Fibroblast of skin of left quadriceps (primary cell): Measurements from ENCODE around the gene NCKAP1.
"Not testable (repeated sequence)": the region's sequence is repeated elsewhere in the genome, so short reads cannot be mapped to it uniquely, and the experiment has no call there.

Experiments used
- DNase-seq, 2 experiments: peaks; one replicate each; pipeline ENCODE4 v3.0.0-alpha.2; 2013; ENCODE audit warnings: low read depth in 2 of 2

The NCKAP1 gene

DNA sequence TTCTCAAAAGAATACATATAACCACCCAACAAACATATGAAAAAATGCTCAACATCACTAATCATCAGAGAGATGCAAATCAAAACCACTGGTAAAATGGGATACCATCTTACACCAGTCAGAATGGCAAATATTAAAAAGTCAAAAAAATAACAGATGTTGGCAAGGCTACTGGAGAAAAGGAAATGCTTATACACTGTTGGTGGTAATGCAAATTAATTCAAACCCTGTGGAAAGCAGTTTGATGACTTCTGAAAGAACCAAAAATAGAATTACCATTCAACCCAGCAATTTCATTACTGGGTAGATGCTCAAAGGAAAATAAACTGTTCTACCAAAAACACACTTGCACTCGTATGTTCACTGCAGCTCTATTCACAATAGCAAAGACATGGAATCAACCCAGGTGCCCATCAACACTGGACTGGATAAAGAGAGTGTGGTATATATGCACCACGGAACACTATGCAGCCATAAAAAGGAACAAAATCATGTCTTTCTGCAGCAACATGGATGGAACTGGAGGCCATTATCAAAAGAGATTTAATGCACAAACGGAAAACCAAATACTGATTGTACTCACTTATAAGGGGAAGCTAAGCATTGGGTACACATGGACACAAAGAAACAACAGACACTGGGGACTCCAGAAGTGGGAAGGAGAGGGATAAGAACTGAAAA lies 38.8 kb downstream of the NCKAP1 start:
- DNase-seq = no peak

DNA sequence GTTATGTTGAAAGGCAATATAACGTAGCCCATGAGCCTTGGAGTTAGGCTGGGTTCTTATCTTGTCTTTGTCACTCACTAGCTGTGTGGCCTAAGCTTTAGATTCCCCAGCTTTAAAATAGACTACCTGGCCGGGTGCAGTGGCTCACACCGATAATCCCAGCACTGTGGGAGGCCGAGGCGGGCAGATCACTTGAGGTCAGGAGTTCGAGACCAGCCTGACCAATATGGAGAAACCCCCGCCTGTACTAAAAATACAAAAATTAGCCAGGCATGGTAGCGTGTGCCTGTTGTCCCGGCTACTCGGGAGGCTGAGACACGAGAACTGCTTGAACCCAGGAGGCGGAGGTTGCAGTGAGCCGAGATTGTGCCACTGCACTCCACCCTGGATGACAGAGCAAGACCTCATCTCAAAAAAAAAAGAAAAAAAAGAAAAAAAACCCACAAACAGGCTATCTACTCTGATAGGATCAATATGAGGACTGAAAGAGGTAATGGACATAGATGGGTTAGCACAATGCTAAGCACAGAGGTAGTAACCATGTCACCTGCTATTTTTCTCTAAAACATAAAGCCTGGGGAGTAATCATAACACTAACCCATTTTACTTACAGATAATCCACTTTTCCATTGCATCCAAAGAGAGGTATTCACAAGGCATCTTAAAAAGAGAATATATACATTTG lies 43.9 kb downstream of the NCKAP1 start:
- no peak for DNase-seq

DNA sequence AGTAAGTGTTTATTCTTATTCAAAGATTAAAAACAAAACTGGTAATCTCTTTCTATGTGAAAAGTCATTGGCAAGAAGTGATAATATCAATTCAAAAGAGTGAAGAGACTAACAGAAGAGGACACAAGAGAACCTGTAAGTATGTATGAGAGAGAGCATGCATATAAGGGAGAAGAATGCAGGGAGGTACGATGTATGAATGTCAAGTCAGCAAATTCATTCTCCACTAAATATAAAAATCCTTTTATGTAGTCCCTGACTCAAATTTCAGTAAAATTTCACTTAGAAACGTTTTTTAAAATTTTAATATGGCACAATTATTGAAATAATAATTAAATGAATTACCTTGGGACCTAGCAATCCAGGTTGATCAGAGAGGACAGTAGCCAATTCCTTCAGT lies 55.3 kb downstream of the NCKAP1 start:
- DNase-seq = no peak

DNA sequence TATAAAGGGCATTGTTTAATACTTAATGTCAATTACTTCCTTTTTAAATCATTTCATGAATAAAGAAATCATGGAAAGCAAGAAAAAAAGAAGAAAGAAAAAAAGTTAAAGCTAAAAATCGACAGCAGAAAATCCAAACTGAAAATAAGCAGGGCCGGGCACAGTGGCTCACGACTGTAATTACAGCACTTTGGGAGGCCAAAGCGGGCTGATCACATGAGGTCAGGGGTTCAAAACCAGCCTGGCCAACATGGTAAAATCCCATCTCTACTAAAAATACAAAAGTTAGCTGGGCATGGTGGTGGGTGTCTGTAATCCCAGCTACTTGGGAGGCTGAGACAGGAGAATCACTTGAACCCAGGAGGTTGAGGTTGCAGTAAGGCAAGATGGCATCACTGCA lies 56.8 kb downstream of the NCKAP1 start:
- not testable (repeated sequence) for DNase-seq

DNA sequence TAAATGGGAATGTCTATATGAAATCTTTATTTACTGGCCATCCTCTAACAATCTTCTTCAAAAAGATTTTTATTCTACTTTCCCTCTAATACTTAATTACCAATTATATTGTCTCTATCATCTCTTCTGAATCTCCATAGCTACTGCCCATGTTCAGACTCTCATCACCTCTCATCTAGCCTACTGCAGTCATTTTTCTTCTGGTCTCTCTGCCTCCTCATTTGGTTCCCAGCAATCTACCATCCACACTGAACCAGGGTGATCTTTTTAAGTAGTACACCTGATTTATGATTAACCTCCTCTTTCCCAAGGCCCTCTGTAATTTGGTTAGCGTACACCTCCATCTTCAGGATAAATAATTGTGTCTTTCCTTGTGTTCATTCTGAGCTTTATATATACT lies 57.6 kb downstream of the NCKAP1 start:
- DNase-seq = no peak

DNA sequence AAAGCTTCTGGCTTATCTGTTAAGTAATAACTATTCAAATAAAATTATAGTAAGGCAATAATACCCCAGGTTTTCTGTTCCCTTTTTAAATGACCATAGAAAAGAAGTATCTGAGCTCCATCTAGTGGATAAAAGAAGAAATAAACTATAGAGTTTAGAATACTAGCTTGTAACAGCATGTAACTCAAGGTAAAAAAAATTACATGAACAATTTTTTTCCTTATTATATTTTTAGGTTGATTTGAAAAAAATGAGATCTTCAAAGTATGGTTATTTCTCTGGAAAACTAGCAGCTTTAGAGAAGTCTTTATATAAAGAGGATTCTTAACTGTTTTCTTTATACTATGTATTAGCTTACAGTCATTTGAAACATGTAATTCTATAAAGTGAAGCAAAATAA lies 58.1 kb downstream of the NCKAP1 start:
- DNase-seq = peak; percentile 10 to 13

DNA sequence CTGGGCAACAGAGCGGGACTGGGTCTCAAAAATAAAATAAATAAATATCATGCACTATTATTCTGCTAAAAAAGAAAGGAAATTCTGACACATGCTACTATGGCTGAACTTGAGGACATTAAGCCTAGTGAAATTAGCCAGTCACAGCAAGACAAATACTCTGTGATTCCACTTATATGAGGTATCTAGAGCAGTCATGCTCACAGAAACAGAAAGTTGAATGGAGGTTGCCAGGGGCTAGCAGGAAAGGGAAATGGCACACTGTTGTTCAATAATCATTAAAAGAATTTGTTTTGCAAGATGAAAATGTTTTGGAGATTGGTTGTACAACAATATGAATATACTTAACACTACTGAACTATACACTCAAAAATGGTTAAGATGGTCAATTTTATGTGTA lies 60.8 kb downstream of the NCKAP1 start:
- no peak for DNase-seq

DNA sequence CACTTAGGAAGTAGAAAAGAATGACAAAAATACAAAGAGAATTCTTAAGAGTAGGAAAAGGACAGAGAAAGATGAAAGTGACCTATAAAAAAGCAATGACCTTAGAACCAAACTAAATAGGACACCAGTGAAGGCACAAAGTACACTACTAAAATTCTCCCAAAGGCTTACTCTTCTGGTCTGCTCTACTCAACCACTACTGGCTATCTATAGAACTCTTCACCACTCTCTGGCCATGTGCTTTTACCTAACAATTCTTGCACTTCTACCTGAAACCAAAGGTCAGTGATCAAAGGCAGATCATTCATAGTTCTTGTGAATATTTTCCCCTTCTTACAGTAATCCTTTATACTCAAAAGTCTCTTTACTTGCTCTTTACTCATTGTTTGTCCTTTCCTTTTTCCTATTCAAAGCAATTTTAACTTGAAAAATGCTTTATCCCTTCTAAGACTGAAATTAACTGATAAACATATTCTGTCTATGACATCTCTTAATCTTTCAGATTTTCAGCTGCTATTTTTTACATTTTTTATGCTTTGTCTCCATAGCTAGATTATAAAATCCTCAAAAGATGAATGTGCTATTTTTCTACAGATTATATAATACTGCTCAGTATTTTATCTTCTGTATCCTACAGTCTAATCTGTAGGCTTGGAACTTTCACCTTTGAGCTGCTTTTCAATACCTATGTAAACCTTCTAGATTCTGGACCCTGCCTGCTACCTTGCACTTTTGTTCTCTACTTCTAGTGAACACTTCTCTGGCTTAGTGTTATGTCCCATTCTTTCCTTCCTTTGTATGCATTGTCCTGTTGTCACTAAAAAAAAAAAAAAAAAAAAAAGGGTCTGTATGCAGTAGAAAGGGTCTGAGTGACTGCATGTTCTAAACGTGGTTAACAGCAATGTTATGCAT lies 64.6 kb downstream of the NCKAP1 start:
- DNase-seq = no peak

DNA sequence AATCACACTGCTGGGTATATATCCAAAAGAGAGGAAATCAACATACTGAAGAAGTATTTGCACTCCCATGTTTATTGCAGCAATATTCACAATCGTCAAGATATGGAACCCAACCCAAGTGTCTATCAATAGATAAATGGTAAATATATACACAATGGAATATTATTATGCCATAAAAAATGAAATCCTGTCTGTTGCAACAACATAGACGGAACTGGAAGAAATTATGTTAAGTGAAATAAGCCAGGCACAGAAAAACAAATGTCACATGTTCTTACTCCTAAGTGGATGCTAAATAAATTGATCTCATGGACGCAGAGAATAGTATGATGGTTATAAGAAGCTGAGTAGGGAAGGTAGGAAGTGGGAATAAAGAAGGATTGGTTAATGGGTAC lies 65.7 kb downstream of the NCKAP1 start:
- no peak for DNase-seq

DNA sequence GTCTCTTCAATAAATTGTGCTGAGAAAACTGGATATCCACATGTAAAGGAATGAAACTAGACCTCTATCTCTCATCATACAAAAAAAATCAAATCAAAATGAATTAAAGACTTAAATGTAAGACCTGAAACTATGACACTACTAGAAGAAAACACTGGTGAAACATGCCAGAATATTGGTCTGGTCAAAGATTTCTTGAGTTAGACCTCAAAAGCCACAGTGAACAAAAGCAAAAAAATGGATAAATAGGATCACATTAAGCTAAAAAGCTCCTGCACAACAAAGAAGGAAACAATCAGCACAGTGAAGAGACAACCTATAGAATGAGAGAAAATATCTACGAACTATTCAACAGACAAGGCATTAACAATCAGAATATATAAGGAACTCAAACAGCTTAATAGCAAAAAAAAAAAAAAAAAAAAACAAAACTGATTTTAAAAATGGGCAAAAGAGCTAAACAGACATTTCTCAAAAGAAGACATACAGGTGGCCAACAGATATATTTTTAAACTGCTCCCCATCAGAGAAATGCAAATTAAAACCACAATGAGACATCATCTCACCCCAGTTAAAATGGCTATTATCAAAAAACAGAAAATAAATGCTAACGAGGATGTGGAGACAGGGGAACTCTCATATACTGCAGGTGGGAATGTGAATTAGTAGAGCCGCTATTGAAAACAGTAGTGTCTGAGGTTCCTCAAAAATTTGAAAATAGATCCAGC lies 66.3 kb downstream of the NCKAP1 start:
- no peak for DNase-seq

DNA sequence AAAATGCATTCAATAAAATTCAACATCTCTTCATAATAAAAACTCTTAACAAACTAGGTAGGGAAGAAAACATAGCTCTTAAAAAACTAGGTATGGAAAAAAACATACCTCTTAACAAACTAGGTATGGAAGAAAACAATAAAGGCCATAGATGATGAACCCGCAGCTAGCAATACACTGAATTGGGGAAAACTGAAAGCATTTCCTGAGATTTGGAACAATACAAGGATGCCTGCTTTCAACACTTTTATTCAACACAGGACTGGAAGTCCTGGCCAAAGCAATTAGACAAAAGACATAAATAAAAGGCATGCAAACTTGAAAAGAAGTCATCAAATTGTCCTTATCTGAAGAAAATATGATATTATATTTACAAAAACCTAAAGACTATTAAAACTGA lies 67.8 kb downstream of the NCKAP1 start:
- DNase-seq = no peak

DNA sequence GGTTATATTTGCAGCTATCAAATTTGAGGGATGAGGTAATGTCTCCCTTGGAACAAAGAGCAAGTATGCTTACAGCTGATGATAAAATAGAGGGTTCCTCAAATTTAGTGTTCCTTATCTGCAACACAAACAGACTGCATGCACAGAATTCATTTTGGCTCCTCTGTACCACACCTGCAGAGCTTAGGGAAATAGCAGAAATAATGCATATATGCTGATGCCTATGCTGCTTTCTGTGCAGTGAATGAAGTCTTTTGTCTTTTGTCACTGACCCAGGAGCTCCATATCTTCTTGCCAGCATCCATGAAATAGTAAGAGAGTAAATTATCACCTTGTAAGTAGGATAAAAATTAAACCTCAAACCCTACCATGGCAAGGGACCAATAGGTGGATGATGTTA lies 69.8 kb downstream of the NCKAP1 start:
- DNase-seq = no peak

DNA sequence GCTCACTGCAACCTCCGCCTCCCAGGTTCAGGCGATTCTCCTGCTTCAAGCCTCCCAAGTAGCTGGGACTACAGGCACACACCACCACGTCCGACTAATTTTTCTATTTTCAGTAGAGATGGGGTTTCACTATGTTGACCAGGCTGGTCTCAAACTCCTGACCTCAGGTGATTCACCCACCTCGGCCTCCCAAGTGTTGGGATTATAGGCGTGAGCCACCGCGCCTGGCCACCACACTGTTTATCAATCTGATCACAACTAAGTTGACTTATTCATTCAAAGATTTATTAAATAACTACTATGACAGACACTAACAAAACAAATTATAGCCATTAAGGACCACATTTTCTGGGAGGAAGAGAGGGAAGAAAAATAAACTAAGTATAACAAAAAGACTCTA lies 71.9 kb downstream of the NCKAP1 start:
- DNase-seq = not testable (repeated sequence)

DNA sequence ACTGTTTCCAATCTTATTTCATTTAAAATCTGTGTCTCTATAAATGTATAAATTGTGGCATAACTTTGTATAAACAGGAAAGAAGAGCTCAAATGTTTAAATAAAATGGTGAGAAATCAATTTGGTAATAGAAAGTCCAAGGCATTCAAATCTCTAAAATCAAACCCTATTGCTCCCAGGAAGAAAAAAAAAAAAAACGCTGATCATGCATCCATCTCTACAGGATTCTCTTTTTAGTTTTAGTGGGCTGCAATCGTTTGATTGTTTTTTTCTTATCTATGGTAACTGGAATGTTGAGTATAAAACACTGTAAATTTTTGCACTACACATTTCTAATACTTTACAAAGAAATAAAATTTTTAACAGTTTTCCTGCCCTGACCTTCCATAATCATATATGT lies 75.6 kb downstream of the NCKAP1 start:
- no peak for DNase-seq

DNA sequence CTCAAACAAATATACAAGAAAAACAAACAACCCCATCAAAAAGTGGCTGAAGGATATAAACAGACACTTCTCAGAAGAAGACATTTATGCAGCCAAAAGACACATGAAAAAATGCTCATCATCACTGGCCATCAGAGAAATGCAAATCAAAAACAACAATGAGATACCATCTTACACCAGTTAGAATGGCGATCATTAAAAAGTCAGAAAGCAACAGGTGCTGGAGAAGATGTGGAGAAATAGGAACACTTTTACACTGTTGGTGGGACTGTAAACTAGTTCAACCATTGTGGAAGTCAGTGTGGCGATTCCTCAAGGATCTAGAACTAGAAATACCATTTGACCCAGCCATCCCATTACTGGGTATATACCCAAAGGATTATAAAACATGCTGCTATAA lies 77.4 kb downstream of the NCKAP1 start:
- DNase-seq = not testable (repeated sequence)

DNA sequence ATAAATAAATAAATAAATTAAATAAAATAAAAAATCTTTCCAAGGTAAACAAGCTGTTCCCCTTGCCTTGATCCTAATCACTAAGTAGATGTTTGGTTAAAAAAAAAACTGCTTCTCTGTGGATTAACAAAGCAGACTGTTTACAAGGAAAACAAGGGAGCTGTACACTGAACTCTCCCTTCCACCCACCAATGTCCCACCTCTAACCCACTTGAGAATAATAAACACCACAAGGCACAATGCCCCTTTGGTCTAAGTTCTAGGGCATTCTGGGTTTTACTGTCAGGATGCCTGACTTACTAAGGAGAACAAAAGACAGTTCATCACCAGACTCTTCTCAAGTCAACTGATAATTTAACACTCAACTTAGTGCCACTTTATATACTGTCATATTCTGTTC lies 83.5 kb downstream of the NCKAP1 start:
- no peak for DNase-seq

DNA sequence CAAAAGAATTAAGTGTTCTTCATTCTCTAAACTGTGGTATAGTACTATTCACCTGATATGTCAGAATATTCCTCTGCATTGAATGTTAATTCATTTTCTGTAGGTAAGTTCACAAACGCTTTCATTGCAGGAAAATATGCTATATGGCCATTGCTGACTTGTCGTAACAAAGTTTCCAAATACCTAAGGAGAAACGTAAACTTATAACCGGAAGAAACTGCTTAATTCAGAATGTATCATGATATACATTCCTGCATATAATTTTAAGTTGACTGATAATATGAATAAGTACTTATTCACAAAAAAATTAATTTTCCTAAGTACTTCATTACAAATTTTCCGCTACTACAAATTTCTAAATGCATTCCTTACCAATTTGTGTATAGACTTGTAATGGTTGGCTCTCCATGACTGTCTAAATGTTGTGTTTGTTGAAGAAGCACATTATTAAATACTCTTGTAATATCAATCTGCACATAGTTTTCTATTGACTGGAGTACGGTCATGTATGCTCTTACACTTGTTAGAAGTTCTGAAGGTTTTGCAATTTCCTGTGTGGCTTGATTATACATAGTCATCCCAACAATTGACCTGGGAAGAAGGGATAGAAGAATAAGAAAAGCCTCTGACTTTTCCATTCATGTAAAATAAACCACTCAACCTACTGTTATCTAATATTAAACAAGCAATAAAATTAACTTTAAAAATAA lies 85.4 kb downstream of the NCKAP1 start:
- DNase-seq = peak in 1 of 2 experiments; percentile 0

DNA sequence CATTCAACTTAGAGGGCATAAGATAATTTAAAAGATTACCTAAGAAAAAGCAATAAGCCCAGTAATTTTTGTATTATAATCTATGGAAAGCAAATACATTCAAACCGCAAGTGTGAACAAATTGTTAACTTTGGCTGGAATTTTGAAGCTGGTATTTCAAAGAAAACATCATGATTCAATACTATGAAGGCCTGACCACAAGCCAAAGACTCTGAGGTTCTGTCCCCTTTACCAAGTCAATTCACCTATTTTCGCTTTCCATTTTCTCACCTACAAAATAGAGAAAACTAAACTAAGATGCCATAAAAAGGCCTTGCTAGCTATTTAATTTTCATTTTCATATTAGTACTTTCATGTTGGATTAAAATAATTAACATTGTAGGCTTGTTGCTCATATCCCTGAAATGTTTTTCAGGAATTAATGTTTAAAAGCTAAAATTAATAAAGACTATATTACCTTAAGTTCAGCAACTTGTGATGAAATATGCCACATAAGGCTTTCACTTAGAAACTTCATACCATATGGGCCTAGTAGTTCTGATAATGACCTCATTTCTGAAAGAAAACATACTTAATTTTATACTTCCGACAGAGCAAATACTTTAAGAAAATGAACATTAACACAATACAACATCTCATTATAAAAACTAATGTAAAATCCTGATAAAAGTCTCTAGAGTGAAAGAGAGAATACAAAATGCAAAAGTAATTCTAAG lies 86.2 kb downstream of the NCKAP1 start:
- no peak for DNase-seq

DNA sequence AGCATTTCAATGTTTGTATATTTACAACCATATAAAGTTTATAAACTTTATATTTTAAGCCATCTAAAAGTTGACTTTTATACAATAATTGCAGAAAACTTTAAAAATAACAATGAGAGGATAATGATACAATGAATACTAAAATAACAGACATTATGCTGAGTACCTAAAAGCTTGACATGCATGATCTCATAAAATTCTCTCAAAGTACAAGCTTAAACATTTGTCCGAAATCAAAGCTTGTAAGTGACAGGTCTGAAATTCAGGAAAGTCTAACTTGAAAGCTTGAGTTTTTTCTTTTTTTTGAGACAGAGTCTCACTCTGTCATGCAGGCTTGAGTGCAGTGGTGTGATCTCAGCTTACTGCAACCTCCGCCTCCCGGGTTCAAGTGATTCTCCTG lies 87.7 kb downstream of the NCKAP1 start:
- no peak for DNase-seq

DNA sequence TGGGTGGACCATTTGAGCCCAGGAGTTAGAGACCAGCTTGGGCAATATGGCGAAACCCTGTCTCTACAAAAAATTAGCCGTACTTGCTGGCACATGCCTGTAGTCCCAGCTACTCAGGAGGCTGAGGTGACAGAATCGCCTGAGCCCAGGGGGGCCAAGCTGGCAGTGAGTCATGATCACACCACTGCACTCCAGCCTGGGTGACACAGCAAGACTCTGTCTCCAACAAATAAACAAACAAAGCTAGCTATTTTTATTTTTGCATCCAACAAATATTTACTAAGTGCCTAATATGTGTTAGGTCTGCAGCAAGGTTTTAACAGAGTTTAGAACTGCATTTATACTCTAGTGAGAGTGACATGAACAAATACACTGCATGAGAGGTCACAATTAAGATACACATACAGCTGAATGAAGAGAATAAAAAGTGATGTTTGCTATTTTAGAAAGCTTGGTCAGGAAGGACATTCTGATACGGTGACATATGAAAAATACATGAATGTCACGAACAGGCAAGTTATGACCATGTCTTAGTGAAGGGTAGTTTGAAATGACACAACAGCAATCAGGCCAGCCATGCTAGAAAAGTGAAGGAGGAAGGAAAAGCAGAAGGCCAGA lies 88.6 kb downstream of the NCKAP1 start:
- no peak for DNase-seq
